GM19324 (cell line): Measurements from ENCODE around the gene CCN2.

ENCODE experiments used
- ATAC-seq: cut with Tn5 transposase; IDR thresholded peaks from one replicate; pipeline ENCODE4 v1.9.1; 2021; ENCODE audit warnings: mild to moderate bottlenecking, moderate library complexity; ENCODE audit not compliant: unreplicated experiment, low FRiP score

CCN2 gene

DNA sequence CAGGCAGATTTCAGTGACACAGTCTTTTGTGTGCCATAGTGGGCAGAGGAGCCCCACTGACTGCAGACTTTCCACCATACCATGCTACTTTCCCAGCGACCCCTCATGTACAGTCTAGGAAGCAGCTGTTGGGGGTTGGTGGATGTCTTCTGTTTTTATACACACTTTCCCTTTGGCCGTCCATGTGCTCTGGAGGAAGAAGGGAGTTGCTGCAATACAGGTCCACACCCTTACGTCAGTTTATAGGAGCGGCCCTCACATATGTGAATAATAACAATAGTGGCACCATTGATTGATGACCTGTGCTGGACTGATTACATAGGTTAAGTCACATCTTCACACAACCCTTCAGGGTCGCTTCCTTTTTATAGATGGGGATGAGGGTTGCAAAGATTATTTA, 17.5 kb upstream of the CCN2 start:
- no peak for ATAC-seq

DNA sequence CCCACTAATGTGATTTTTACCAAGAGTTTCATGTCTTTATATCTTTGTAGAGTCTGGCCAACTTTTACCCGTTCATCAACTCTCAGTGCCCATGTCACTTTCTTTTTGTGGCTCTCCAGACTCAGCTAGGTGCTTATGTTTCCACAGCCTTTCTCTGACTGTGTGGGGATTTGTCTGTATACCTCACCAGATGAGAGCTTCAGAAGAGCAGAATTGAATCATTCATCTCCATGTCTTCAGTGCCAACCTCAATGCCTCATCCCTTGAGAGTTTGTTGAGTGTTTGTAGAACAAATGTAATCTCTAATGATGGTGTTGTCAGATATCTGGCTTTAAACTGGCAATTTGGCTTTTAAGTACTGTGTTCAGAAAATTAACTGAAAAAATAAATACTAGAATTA, 16.8 kb upstream of the CCN2 start:
- ATAC-seq = no peak

DNA sequence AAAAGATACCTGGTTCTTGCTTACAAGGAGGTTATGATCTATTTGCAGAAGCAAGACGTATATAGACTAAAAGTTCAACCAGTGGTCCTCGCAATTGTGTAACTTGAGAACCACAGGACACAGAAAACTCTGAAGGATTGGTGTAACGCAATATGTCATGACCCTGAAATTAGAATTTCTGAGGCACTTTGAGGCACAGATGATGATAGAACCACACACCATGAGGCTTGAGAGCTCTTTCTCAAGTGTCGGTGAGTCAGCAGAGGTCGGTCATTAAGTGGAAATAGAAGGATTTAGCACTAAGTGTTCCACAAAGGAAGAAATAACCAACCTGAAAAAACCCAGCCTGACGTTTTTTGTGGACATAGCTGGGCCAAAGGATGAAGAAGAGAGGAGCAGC, 15.3 kb upstream of the CCN2 start:
- no peak for ATAC-seq

DNA sequence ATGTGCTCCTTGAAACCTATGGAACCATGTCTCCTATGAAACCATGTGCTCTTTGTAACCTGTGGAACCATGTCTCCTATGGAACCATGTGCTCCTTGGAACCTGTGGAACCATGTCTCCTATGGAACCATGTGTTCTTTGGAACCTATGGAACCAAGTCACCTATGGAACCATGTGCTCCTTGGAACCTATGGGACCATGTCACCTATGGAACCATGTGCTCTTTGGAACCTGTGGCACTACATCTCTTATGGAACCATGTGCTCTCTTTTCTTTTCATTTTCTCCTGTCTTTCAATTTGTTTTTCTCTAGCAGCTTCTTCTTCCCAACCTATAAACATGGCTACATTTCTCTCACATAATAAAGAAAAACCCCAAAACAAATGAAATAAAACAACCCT, 11.9 kb upstream of the CCN2 start:
- ATAC-seq = no peak

DNA sequence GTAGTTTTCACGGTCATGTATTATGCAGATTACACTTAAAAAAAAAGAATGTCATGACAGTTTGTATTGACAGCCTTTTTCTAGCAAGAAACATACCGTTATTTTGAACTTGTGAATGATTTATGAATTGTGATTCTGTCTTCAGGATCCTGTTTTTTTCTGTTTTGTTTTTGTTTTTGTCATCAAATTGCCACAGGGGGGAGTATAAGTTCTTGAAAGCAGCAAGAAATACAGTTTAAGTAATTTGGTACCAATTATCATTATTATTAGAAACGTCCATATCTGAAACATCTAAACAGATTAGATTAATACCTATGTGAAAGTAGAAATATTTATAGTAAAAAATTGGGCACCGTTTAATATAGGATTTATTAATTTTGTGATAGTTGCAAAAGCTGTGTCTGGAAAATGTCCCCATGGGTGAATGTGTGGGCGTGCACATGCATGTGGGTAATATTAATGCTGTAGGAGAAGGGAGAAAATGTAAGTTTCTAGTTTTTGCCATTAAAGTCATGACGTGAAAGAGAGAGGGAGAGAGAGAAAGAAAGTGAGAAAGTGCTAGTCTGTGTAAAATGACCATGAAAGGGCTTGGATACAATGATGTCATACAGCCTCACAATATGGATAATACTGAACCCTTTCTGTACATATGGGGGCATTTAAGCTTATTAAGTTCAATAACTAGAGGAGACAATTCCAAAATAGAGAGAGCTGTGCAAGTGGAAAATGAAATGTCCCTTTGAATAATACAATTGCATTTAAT, 9.4 kb upstream of the CCN2 start:
- no peak for ATAC-seq

DNA sequence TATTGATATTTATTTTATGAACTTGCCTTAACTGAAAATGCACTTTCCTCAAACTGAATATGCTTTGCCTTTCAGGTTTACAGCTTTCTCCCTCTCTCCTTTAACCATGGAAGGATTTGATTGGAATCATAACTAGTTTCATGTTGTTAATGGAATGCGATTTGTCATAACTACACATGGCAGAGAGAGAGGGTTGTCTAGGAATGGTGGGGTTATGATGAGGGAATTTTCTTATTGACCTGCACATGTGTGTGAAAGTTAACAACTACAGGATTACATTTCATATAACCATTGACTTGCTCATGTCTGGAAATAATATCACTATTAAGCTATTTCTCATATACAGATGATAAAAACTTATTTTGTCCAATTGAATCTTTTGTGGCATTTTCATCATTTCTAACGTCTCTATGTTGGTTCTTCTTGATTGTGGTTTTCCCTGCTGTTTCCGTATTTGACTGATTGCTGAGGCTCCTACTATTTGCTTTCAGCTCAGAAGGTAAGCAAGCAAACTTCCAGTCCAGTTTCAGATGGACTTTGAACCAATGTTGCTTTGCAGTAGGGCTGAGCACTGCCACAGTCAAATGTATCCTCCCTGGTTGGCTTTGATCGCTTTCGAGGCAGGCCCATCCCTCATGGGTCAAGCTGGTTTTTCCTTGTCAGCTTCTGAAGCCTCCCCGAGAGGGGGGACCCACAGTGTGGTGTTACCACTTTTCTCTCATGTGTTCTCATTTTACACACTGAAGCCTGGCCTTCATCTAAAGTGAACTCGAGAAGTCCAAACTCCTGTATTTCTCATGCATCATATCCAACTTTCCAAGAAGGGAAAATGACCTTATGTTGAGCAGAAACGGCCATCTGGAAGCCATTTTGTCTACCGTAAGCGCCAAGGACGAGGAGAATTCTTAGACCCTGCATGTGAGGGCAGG, 7.6 kb upstream of the CCN2 start:
- ATAC-seq = no peak

DNA sequence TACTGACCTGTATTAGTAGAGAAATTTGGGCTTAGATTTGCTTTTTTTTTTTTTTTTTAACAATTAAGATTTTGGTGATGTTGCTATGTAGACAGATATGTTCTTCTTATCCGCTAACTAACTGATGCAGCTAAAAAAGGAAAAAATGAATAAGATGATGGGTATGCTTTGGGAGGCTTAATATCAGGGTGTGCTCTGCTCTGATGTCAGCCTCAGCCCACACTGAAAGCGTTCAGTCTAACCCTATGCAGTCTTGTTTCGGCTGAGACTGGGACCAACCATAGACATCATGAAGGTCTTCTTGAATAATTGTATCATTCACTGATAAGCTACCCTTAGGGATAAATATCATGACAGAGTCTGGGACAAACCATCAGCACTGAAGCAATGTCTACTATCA, 6.9 kb upstream of the CCN2 start:
- ATAC-seq = no peak

DNA sequence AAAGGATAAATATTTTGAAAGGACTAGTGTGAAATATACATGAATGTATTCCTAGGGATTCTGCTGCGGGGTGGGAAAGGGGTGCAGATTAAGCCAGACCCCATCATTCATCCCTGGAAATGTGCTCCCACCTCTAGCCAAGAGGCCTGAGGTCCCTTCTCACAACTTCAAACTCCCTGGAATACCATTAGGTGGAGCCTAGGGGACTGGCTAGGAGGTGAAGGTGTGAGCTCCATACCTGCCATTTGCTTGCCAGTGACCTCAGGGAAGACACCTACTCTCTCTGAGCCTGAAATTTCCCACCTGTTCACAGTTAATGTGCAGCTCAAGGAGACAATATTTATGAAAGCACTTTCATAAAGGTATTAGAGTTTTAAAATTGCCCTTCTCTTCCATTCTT, 4.7 kb upstream of the CCN2 start:
- no peak for ATAC-seq

DNA sequence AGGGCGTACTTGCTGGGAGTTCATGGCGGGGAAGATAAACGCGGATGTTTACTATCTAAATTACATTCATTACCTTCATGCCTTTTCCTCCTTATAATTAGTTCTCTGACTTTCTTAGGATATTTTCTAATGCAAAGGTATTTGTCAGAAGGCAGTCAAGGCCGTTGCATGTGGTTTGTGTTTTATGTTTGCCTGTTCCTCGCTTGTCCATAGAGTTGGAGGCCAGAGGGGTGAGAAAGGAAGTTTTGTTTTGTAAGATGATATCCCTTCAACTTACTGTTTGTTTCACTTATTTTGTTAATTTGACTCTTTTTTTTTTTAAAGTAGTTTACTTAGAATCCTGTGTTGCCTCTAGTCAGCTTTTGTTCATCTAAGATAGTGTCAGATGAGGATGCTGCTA, 4.0 kb upstream of the CCN2 start:
- no peak for ATAC-seq

DNA sequence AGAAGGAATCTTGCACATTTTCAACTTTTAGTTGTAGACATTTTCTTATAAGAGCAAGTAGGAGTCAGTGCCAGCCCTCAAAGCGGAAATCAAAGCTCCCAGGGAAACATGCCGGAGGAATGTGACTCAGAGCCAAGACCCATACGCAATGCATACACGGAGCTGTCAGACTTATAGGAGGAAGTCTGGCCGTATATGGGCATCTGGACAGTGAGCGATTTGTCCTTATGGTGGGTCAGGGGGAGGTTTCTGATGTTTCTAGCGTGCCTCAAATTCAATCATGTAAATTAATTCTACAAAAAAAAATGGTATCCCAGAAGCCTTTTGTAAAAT, 3.6 kb upstream of the CCN2 start:
- no peak for ATAC-seq

DNA sequence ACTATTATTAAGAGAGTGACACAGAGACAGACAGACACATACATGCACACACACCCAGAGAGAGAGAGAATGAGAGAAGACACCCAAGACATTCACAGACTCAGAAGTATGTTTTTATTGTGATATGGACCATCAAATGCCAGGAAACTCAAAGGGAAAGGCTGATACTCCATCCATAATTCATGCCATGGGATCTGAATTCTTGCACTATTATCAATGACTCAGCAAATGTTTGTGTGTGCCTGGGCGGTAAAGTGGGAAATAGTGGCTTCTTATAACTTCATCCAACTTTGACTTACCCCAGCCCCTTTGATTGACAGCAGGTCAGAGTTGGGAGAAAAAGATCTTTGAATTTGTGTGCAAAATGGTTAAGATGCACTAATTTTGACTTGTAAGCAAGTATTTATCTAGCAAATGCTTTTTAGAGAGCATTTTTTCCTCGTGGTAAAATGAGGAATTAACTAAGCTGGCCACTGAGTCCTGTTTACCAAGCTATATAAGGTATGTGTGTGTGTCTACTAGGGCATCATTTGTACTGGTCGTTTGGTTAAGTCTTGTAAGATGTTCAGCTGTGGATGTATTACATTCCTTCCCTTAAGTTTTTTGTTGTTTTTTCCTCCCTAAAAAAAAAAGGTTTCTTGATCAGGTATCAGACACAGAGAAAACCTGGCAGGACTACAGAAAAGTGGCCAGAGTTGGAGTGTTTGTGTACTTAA, 3.0 kb upstream of the CCN2 start:
- no peak for ATAC-seq

DNA sequence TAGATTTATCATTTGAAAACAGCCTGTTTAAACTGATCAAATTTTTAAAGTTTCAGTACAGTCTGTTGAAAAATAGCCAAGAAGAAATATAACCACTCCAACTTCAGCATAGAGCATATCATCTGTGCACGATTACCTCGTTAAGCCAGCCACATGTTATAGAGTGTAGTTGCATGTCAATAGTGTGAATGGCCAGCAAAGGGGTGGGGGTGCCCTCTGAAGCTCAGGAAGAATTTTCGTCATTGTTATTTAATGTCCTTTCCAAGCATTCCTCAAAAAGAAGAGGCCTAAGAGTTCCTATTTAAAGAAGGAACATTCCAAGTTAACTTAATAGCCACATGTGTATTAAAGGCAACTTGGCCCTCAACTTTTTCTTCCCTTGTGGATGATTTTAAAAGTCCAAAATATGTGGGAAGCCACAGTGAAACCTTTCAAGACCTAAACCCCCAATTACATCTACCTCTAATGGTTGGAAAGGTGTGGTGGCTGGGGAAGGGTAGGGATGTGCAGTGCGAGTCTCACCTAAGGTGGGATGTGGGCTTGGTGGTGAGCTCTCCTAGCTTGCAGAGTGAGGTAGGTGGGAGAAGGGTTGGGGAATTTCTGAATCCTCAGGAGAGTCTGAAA, 1.8 kb upstream of the CCN2 start:
- no peak for ATAC-seq

DNA sequence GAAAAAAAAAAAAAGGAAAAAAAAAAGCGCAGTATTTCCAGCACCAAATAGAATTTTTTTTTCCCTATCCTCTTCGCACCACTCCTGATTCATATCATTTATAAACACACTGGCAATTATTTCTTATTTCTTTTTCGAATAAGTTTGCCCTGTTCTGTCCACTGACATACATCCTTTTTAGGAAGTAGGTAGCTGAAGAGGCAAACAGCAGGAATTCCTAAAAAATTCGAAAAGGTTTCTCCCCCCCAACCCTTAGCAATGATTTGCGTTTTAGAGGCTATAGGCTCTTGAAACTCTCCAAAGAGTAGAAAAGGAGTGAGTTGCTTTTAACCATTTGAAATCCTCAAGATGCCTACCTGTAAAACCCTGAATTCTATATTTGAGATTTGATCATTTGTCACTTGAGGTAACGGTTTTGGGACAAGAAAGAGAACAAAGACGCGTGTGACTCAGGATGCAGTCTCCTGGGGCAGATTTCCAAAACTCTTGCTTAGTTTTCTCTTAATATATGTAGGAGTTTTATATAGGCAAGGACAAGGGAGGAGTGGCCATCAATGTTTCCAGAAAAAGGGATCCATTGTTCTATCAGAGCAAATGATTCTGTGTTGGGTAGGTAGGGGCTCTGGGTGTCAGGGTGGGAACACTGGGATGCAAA, 531 bp upstream of the CCN2 start:
- ATAC-seq = no peak

DNA sequence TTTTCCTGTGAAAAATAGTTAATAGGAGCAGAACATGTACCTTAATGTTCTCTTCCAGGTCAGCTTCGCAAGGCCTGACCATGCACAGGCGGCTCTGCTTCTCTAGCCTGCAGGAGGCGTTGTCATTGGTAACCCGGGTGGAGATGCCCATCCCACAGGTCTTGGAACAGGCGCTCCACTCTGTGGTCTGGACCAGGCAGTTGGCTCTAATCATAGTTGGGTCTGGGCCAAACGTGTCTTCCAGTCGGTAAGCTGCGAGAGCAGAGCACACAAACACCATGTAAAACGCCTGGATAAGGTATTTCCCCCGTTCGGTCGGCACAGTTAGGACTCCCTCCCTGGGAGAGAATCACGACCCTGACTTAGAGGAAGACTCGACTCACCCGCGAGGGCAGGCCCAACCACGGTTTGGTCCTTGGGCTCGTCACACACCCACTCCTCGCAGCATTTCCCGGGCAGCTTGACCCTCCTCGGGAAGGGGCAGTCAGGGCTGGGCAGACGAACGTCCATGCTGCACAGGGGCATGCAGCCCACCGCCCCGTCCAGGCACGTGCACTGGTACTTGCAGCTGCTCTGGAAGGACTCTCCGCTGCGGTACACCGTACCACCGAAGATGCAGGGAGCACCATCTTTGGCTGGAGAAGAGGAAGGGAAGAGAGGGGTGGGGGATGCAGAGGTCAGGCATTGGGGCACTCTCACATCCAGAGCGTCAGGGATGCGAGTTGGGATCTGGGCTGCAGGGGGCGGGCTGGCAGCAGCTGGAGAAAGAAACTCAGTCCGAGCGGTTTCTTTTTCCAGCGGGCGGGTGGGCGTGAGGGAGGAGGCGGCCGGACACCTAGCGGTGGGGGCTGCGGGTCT, 1.0 kb downstream of the CCN2 start:
- ATAC-seq = no peak

DNA sequence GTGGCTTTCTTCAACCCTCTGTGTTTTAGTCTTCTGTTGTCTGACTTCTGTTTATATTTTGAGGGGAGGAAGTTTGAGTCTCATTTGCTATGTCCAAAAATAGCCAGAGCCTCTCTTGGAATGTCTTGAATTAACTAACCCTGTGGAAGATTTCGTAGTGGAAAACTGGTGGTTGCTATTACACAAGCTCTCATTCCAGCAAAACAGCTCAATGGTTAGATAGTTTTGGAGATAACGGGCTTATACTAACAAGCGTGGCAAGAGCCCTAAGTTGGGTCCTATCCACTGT, 1.6 kb downstream of the CCN2 start:
- ATAC-seq = no peak

DNA sequence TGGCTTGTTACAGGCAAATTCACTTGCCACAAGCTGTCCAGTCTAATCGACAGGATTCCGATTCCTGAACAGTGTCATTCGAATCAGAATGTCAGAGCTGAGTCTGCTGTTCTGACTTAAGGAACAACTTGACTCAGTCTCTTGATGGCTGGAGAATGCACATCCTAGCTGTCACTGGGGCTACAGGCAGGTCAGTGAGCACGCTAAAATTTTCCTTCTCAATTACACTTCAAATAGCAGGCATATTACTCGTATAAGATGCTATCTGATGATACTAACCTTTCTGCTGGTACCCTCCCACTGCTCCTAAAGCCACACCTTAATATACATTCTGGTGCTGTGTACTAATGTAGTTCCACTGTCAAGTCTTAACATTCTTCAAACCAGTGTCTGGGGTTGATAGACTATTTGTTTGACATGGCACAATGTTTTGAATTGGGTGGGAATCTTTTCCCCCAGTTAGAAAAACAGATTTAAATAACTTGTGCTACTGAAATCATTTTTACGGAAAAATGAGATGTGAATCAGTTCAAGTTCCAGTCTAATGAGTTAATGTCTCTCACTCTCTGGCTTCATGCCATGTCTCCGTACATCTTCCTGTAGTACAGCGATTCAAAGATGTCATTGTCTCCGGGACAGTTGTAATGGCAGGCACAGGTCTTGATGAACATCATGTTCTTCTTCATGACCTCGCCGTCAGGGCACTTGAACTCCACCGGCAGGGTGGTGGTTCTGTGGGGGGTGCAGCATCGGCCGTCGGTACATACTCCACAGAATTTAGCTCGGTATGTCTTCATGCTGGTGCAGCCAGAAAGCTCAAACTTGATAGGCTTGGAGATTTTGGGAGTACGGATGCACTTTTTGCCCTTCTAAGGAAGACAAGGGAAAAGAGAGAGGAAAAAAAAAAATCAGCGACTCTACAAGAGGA, 2.2 kb downstream of the CCN2 start:
- no peak for ATAC-seq

DNA sequence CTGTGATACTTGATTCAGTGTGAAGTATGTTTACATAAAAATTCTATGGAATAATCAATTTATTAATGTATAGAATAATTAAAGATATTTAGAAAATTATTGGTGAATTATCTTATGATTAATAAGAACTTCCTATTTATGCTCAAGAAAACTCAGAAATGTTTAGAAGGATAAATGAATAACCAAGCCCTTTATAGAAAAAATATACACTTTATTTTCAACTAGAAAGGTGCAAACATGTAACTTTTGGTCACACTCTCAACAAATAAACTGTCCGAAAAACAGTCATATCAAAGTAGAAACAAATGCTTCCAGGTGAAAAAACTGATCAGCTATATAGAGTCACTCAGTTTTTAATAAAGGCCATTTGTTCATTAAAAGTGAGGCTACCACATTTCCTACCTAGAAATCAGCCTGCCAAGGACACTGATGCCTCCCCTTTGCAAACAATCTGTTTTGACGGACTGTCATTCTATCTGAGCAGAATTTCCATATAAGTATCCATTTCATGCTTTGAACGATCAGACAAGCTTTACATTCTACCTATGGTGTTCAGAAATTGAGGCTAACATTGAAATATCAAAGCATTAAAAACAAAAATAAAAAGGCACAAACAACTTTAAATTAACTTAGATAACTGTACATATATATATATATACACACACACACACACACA, 3.0 kb downstream of the CCN2 start:
- no peak for ATAC-seq
